Measurements from ENCODE around the gene EDEM3. TPM values are rescaled to one million over a fixed set of nuclear protein-coding genes. Genes with fewer than 3 reads are reported as not detected.

Gene EDEM3
- total RNA-seq, 1 experiment from 2014 or later: 14.5 TPM

GRCh38 chr1:184757891-184758290 lies 3.2 kb upstream of the EDEM3 start:
- no peak for DNase-seq
- no peaks in the 10 kb centered on the region for H3K36me3 ChIP-seq (replicated peaks; ENCODE audit: control insufficient read depth, insufficient read depth, low read length)
- H3K4me3 ChIP-seq (ENCODE audit: insufficient read depth, low read depth, low read length): no peak overlapping the region
- peaks cover 17% of the 10 kb centered on the region for H3K27me3 ChIP-seq (ENCODE audit: control insufficient read depth, insufficient read depth, low read length)

GRCh38 chr1:184757406-184757805 lies 2.7 kb upstream of the EDEM3 start:
- no peak for DNase-seq
- Histone ChIP-seq H3K27me3 (ENCODE audit: control insufficient read depth, insufficient read depth, low read length) (peaks cover 17% of the 10 kb centered on the region), H3K4me3 (ENCODE audit: insufficient read depth, low read depth, low read length) (no peak overlapping the region), H3K36me3 (replicated peaks; ENCODE audit: control insufficient read depth, insufficient read depth, low read length) (no peaks in the 10 kb centered on the region)

GRCh38 chr1:184755226-184756065 lies 788 bp upstream of the EDEM3 start:
- Histone ChIP-seq H3K27me3 (ENCODE audit: control insufficient read depth, insufficient read depth, low read length) (peaks cover 17% of the 10 kb centered on the region), H3K36me3 (replicated peaks; ENCODE audit: control insufficient read depth, insufficient read depth, low read length) (no peaks in the 10 kb centered on the region), H3K4me3 (ENCODE audit: insufficient read depth, low read depth, low read length) (peak overlapping the region; percentile 94)
- DNase-seq: no peak

GRCh38 chr1:184753608-184754475 lies 816 bp downstream of the EDEM3 start:
- peak overlapping the region; percentile 94 for H3K4me3 ChIP-seq (ENCODE audit: insufficient read depth, low read depth, low read length)
- DNase-seq: no peak
- H3K36me3 ChIP-seq (replicated peaks; ENCODE audit: control insufficient read depth, insufficient read depth, low read length): no peaks in the 10 kb centered on the region
- H3K27me3 ChIP-seq (ENCODE audit: control insufficient read depth, insufficient read depth, low read length): peaks cover 17% of the 10 kb centered on the region

GRCh38 chr1:184753117-184753516 lies 1.5 kb downstream of the EDEM3 start:
- Histone ChIP-seq H3K36me3 (replicated peaks; ENCODE audit: control insufficient read depth, insufficient read depth, low read length) (no peaks in the 10 kb centered on the region), H3K4me3 (ENCODE audit: insufficient read depth, low read depth, low read length) (no peak overlapping the region), H3K27me3 (ENCODE audit: control insufficient read depth, insufficient read depth, low read length) (peaks cover 17% of the 10 kb centered on the region)
- no peak for DNase-seq

- Histone ChIP-seq H3K4me3 (ENCODE audit: insufficient read depth, low read depth, low read length) (no peak overlapping the region), H3K27me3 (ENCODE audit: control insufficient read depth, insufficient read depth, low read length) (peaks cover 16% of the 10 kb centered on the region), H3K36me3 (replicated peaks; ENCODE audit: control insufficient read depth, insufficient read depth, low read length) (no peaks in the 10 kb centered on the region)
- no peak for DNase-seq
Observed at GRCh38 chr1:184752656-184753055, 2.0 kb downstream of the EDEM3 start.

GRCh38 chr1:184748740-184749139 lies 5.9 kb downstream of the EDEM3 start:
- H3K36me3 ChIP-seq (replicated peaks; ENCODE audit: control insufficient read depth, insufficient read depth, low read length): no peaks in the 10 kb centered on the region
- no peak overlapping the region for H3K4me3 ChIP-seq (ENCODE audit: insufficient read depth, low read depth, low read length)
- no peak for DNase-seq

GRCh38 chr1:184747089-184747955 lies 7.3 kb downstream of the EDEM3 start:
- H3K27me3 ChIP-seq (ENCODE audit: control insufficient read depth, insufficient read depth, low read length): no peaks in the 10 kb centered on the region
- H3K36me3 ChIP-seq (replicated peaks; ENCODE audit: control insufficient read depth, insufficient read depth, low read length): no peaks in the 10 kb centered on the region
- H3K4me3 ChIP-seq (ENCODE audit: insufficient read depth, low read depth, low read length): no peak overlapping the region
- DNase-seq: no peak

More at GRCh38 chr1:184748740-184749139, 5.9 kb downstream of the EDEM3 start:
- no peaks in the 10 kb centered on the region for H3K27me3 ChIP-seq (ENCODE audit: control insufficient read depth, insufficient read depth, low read length)

- H3K27me3 ChIP-seq (ENCODE audit: control insufficient read depth, insufficient read depth, low read length): no peaks in the 10 kb centered on the region
- DNase-seq: no peak
- H3K36me3 ChIP-seq (replicated peaks; ENCODE audit: control insufficient read depth, insufficient read depth, low read length): no peaks in the 10 kb centered on the region
- no peak overlapping the region for H3K4me3 ChIP-seq (ENCODE audit: insufficient read depth, low read depth, low read length)
Observed at GRCh38 chr1:184745929-184746638, 8.6 kb downstream of the EDEM3 start.

GRCh38 chr1:184745110-184745509 lies 9.5 kb downstream of the EDEM3 start:
- no peak overlapping the region for H3K4me3 ChIP-seq (ENCODE audit: insufficient read depth, low read depth, low read length)
- no peaks in the 10 kb centered on the region for H3K27me3 ChIP-seq (ENCODE audit: control insufficient read depth, insufficient read depth, low read length)
- no peak for DNase-seq
- no peaks in the 10 kb centered on the region for H3K36me3 ChIP-seq (replicated peaks; ENCODE audit: control insufficient read depth, insufficient read depth, low read length)

- H3K4me3 ChIP-seq (ENCODE audit: insufficient read depth, low read depth, low read length): no peak overlapping the region
- DNase-seq: no peak
- H3K36me3 ChIP-seq (replicated peaks; ENCODE audit: control insufficient read depth, insufficient read depth, low read length): no peaks in the 10 kb centered on the region
- no peaks in the 10 kb centered on the region for H3K27me3 ChIP-seq (ENCODE audit: control insufficient read depth, insufficient read depth, low read length)
Observed at GRCh38 chr1:184743062-184743756, 11.4 kb downstream of the EDEM3 start.

- H3K4me3 ChIP-seq (ENCODE audit: insufficient read depth, low read depth, low read length): no peak overlapping the region
- no peaks in the 10 kb centered on the region for H3K36me3 ChIP-seq (replicated peaks; ENCODE audit: control insufficient read depth, insufficient read depth, low read length)
- no peaks in the 10 kb centered on the region for H3K27me3 ChIP-seq (ENCODE audit: control insufficient read depth, insufficient read depth, low read length)
- DNase-seq: no peak
Observed at GRCh38 chr1:184740344-184740743, 14.3 kb downstream of the EDEM3 start.

GRCh38 chr1:184739796-184740195 lies 14.9 kb downstream of the EDEM3 start:
- no peaks in the 10 kb centered on the region for H3K27me3 ChIP-seq (ENCODE audit: control insufficient read depth, insufficient read depth, low read length)
- no peak overlapping the region for H3K4me3 ChIP-seq (ENCODE audit: insufficient read depth, low read depth, low read length)
- DNase-seq: no peak
- H3K36me3 ChIP-seq (replicated peaks; ENCODE audit: control insufficient read depth, insufficient read depth, low read length): no peaks in the 10 kb centered on the region
